K562 (cell line): ENCODE results near the gene GIPC3. TPM values are rescaled to one million over a fixed set of nuclear protein-coding genes. Genes with fewer than 3 reads are reported as not detected.

Experiments
- CEBPZ ChIP-seq: fragments of 150-350 bp; IDR thresholded peaks from 2 replicates; pipeline ENCODE4 v1.6.1; 2014; ENCODE audit warnings: low read depth, mild to moderate bottlenecking, low read length, borderline replicate concordance
- DPF2 ChIP-seq: fragments of 450-650 bp; IDR thresholded peaks from 2 replicates; pipeline ENCODE4 v1.6.1; 2016
- NBN ChIP-seq: fragments of 450-650 bp; IDR thresholded peaks from 2 replicates; pipeline ENCODE4 v1.6.1; 2016; ENCODE audit warnings: low read depth, mild to moderate bottlenecking
- PHF20 ChIP-seq: fragments of 450-650 bp; IDR thresholded peaks from 2 replicates; pipeline ENCODE4 v1.6.1; 2018; ENCODE audit not compliant: partially characterized antibody
- ZBTB5 ChIP-seq: fragments of 450-650 bp; IDR thresholded peaks from 2 replicates; pipeline ENCODE4 v1.6.1; 2017; ENCODE audit warnings: antibody characterized with exemption
- ZSCAN32 ChIP-seq: fragments of 450-650 bp; formaldehyde crosslinking; IDR thresholded peaks from 2 replicates; pipeline ENCODE4 v1.4.0; 2020; ENCODE audit warnings: mild to moderate bottlenecking, moderate library complexity
- polyA plus RNA-seq, 8 experiments: library from polyadenylated mRNA; depleted of rRNA in 4 of 8; stranded (reverse) in 5 of 8; unstranded in 3 of 8; fragments of >200 nt; fragmentation: Nextera tagmentation in 2 of 8; fragmentation: Illumina TruSeq in 1 of 8; extraction: Ambion mirVana in 2 of 8; extraction: Trizol in 1 of 8; gene quantifications; 2 replicates each; pipeline versions ENCODE4 v1.2.1 to v1.2.3, GENCODE V29; 2011 to 2014; ENCODE audit warnings: inconsistent platforms in 1 of 8, missing spikeins in 1 of 8
- total RNA-seq, 7 experiments: library from RNA; depleted of rRNA in 6 of 7; stranded (reverse); fragments of >200 nt in 6 of 7; fragmentation: Illumina TruSeq in 2 of 7; extraction: Trizol in 2 of 7; gene quantifications; 2 replicates each; pipeline versions ENCODE4 v1.2.1 to v1.2.3, GENCODE V29; 2011 to 2021; ENCODE audit warnings: low replicate concordance in 1 of 7

Gene GIPC3
- total and polyA plus RNA-seq, 9 of the 15 experiments (the other 6 are each of a cell fraction or from before 2014, with no cell fraction given), result 0.03 to 3.6 (median 1.5) TPM; not detected in 1

- TF ChIP-seq PHF20 (peak; percentile 8), NBN (peak; percentile 63; the same call in 1 of the 2 replicates), ZBTB5 (0 out of 2 replicates have a peak, but pooled peaks have one; percentile 19), DPF2 (peak; percentile 26), ZSCAN32 (CRISPR knock-in tag) (no peak), CEBPZ (no peak)
These were observed 20.5 kb downstream of the GIPC3 start (continued) for GRCh38 chr19:3605770-3606169.
